ENCODE measurements around the gene TFF2.

DNA sequence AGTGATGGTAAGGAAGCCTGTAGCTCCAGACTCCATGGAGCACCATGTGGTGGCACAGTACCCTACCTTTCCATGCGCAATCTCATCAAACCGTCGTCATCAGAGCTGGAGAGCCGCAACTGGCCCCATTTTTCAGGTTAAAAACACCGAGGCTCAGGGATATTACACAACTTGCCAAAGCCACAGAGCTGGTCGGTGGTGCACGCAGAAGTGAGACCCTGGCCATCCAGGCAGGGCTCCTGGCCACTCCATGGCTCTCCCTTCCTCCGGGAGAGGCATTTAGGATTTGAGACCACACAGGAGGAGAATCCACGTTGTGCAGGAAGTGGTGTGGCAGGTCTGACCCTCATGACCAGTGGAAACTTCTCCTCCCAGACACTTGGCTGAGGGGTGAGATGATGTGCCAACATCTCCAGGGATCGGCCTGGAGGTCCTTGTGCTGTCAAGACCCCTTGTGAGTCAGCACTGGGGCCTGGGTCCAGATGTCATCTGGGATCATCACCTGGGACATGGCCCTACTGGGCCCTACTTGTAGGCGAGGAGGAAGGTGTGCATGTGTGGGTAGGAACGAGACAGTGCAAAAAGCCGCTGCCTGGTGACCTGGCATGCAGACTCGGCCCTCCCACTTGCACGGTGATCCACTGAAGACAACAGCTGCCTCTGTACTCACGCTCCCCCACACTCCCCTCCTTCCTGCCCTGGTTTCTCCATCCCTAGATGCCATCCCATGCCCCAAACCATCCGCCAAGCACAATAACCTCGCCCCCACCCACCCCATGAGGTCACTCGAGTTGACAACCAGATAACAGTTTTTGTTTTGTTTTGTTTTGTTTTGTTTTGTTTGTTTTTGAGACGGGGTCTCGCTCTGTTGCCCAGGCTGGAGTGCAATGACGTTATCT lies 46.0 kb downstream of the TFF2 start:
- TF ChIP-seq, protein P1, sequence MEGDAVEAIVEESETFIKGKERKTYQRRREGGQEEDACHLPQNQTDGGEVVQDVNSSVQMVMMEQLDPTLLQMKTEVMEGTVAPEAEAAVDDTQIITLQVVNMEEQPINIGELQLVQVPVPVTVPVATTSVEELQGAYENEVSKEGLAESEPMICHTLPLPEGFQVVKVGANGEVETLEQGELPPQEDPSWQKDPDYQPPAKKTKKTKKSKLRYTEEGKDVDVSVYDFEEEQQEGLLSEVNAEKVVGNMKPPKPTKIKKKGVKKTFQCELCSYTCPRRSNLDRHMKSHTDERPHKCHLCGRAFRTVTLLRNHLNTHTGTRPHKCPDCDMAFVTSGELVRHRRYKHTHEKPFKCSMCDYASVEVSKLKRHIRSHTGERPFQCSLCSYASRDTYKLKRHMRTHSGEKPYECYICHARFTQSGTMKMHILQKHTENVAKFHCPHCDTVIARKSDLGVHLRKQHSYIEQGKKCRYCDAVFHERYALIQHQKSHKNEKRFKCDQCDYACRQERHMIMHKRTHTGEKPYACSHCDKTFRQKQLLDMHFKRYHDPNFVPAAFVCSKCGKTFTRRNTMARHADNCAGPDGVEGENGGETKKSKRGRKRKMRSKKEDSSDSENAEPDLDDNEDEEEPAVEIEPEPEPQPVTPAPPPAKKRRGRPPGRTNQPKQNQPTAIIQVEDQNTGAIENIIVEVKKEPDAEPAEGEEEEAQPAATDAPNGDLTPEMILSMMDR (conservative IDR thresholded peaks at IDR 0.05; ENCODE audit: low read depth, low read length) = no peak
- TF ChIP-seq SMC3 (IDR thresholded peaks at IDR 0.05; ENCODE audit: low read depth, low read length) (no peak), RCOR1 (IDR thresholded peaks at IDR 0.05; ENCODE audit: insufficient replicate concordance, low read length) (no peak), POLR2A (IDR thresholded peaks at IDR 0.05; ENCODE audit: low read depth, low read length) (no peak), RAD21 (IDR thresholded peaks at IDR 0.05; ENCODE audit: low read length) (no peak), MAFK (IDR thresholded peaks at IDR 0.05; ENCODE audit: low read depth, low read length) (no peak), MAZ (IDR thresholded peaks at IDR 0.05; ENCODE audit: borderline replicate concordance, low read depth, low read length) (no peak)
